ENCODE data around the gene ORM2. TPM values are rescaled to one million over a fixed set of nuclear protein-coding genes. Genes with fewer than 3 reads are reported as not detected.

Gene ORM2
- total and polyA plus RNA-seq, 5 donors: 0.27 TPM; not detected in 4

- intact Hi-C loops (cut with DNase I): no loop called here
- WGBS: 91% methylated on average over 6 of the region's 6 CpGs
- Histone ChIP-seq H3K27me3 (ENCODE audit: control insufficient read depth, insufficient read depth) (no peaks in the 10 kb centered on the region), H3K27ac (ENCODE audit: low read length) (no peak overlapping the region), H3K4me3 (ENCODE audit: low read length) (no peak overlapping the region), H3K9me3 (ENCODE audit: control insufficient read depth, low read length) (no peaks in the 10 kb centered on the region), H3K4me1 (ENCODE audit: control insufficient read depth, insufficient read depth, low read length) (peaks cover 2% of the 10 kb centered on the region)
- no peak for DNase-seq
- no peak for ATAC-seq
Observed at GRCh38 chr9:114307899-114308267, 21.8 kb upstream of the ORM2 start.

GRCh38 chr9:114308361-114308950 lies 21.2 kb upstream of the ORM2 start:
- no peak for DNase-seq
- Histone ChIP-seq H3K27me3 (ENCODE audit: control insufficient read depth, insufficient read depth) (no peaks in the 10 kb centered on the region), H3K9me3 (ENCODE audit: control insufficient read depth, low read length) (no peaks in the 10 kb centered on the region), H3K4me3 (ENCODE audit: low read length) (no peak overlapping the region), H3K4me1 (ENCODE audit: control insufficient read depth, insufficient read depth, low read length) (peaks cover 2% of the 10 kb centered on the region), H3K27ac (ENCODE audit: low read length) (no peak overlapping the region)
- intact Hi-C loops (cut with DNase I): no loop called here
- 94% methylated on average over 13 of the region's 13 CpGs for WGBS
- no peak for ATAC-seq

GRCh38 chr9:114309096-114309495 lies 20.6 kb upstream of the ORM2 start:
- Histone ChIP-seq H3K27me3 (ENCODE audit: control insufficient read depth, insufficient read depth) (no peaks in the 10 kb centered on the region), H3K27ac (ENCODE audit: low read length) (no peak overlapping the region), H3K4me3 (ENCODE audit: low read length) (no peak overlapping the region), H3K4me1 (ENCODE audit: control insufficient read depth, insufficient read depth, low read length) (peaks cover 2% of the 10 kb centered on the region), H3K9me3 (ENCODE audit: control insufficient read depth, low read length) (no peaks in the 10 kb centered on the region)
- ATAC-seq (no peak), DNase-seq (no peak)
- WGBS: 90% methylated on average over 13 of the region's 13 CpGs
- intact Hi-C loops (cut with DNase I): no loop called here

- intact Hi-C loops (cut with DNase I): no loop called here
- WGBS: 89% methylated on average over 22 of the region's 22 CpGs
- H3K4me3 ChIP-seq (ENCODE audit: low read length): no peak overlapping the region
- H3K27me3 ChIP-seq (ENCODE audit: control insufficient read depth, insufficient read depth): no peaks in the 10 kb centered on the region
- H3K4me1 ChIP-seq (ENCODE audit: control insufficient read depth, insufficient read depth, low read length): no peaks in the 10 kb centered on the region
- ATAC-seq: no peak
- DNase-seq: no peak
- H3K27ac ChIP-seq (ENCODE audit: low read length): no peak overlapping the region
- H3K9me3 ChIP-seq (ENCODE audit: control insufficient read depth, low read length): no peaks in the 10 kb centered on the region
Observed at GRCh38 chr9:114310471-114311450, 18.9 kb upstream of the ORM2 start.

- no peaks in the 10 kb centered on the region for H3K4me1 ChIP-seq (ENCODE audit: control insufficient read depth, insufficient read depth, low read length)
- H3K4me3 ChIP-seq (ENCODE audit: low read length): no peak overlapping the region
- H3K27ac ChIP-seq (ENCODE audit: low read length): no peak overlapping the region
- DNase-seq: no peak
- H3K27me3 ChIP-seq (ENCODE audit: control insufficient read depth, insufficient read depth): no peaks in the 10 kb centered on the region
- WGBS: 93% methylated on average over 28 of the region's 28 CpGs
- no peaks in the 10 kb centered on the region for H3K9me3 ChIP-seq (ENCODE audit: control insufficient read depth, low read length)
- intact Hi-C loops (cut with DNase I): no loop called here
- no peak for ATAC-seq
Observed at GRCh38 chr9:114311571-114312512, 17.8 kb upstream of the ORM2 start.

- Histone ChIP-seq H3K4me3 (ENCODE audit: low read length) (no peak overlapping the region), H3K27me3 (ENCODE audit: control insufficient read depth, insufficient read depth) (no peaks in the 10 kb centered on the region), H3K27ac (ENCODE audit: low read length) (no peak overlapping the region), H3K4me1 (ENCODE audit: control insufficient read depth, insufficient read depth, low read length) (no peaks in the 10 kb centered on the region), H3K9me3 (ENCODE audit: control insufficient read depth, low read length) (no peaks in the 10 kb centered on the region)
- ATAC-seq (no peak), DNase-seq (no peak)
- intact Hi-C loops (cut with DNase I): no loop called here
- 74% methylated on average over 8 of the region's 8 CpGs for WGBS
Observed at GRCh38 chr9:114312513-114312875, 17.2 kb upstream of the ORM2 start.

GRCh38 chr9:114313186-114313585 lies 16.5 kb upstream of the ORM2 start:
- 83% methylated on average over 8 of the region's 8 CpGs for WGBS
- no peak overlapping the region for H3K27ac ChIP-seq (ENCODE audit: low read length)
- no peak for ATAC-seq
- H3K4me3 ChIP-seq (ENCODE audit: low read length): no peak overlapping the region
- no peaks in the 10 kb centered on the region for H3K27me3 ChIP-seq (ENCODE audit: control insufficient read depth, insufficient read depth)
- intact Hi-C loops (cut with DNase I): no loop called here
- no peak for DNase-seq
- no peaks in the 10 kb centered on the region for H3K9me3 ChIP-seq (ENCODE audit: control insufficient read depth, low read length)
- H3K4me1 ChIP-seq (ENCODE audit: control insufficient read depth, insufficient read depth, low read length): no peaks in the 10 kb centered on the region

- no peak for ATAC-seq
- intact Hi-C loops (cut with DNase I): no loop called here
- 81% methylated on average over 7 of the region's 7 CpGs for WGBS
Observed at GRCh38 chr9:114314256-114314867, 15.3 kb upstream of the ORM2 start.

GRCh38 chr9:114314881-114315722 lies 14.6 kb upstream of the ORM2 start:
- Histone ChIP-seq H3K27ac (ENCODE audit: low read length) (no peak overlapping the region), H3K9me3 (ENCODE audit: control insufficient read depth, low read length) (no peaks in the 10 kb centered on the region), H3K4me1 (ENCODE audit: control insufficient read depth, insufficient read depth, low read length) (no peaks in the 10 kb centered on the region), H3K4me3 (ENCODE audit: low read length) (no peak overlapping the region), H3K27me3 (ENCODE audit: control insufficient read depth, insufficient read depth) (no peaks in the 10 kb centered on the region)
- ATAC-seq: no peak
- intact Hi-C loops (cut with DNase I): no loop called here
- 79% methylated on average over 8 of the region's 8 CpGs for WGBS
- no peak for DNase-seq

More at GRCh38 chr9:114314256-114314867, 15.3 kb upstream of the ORM2 start:
- no peak for DNase-seq
- H3K27me3 ChIP-seq (ENCODE audit: control insufficient read depth, insufficient read depth): no peaks in the 10 kb centered on the region
- H3K4me3 ChIP-seq (ENCODE audit: low read length): no peak overlapping the region
- no peaks in the 10 kb centered on the region for H3K4me1 ChIP-seq (ENCODE audit: control insufficient read depth, insufficient read depth, low read length)
- no peaks in the 10 kb centered on the region for H3K9me3 ChIP-seq (ENCODE audit: control insufficient read depth, low read length)
- H3K27ac ChIP-seq (ENCODE audit: low read length): no peak overlapping the region
